AG09309 (cell line): ENCODE measurements around the gene SYT9.

Experiments
- DNase-seq: peaks from one replicate; pipeline ENCODE4 v3.0.0-alpha.2; 2010; ENCODE audit warnings: low read depth
- H3K4me3 ChIP-seq: 2 replicates; pipeline ENCODE4 v1.5.1; 2011; ENCODE audit warnings: mild to moderate bottlenecking, low read depth, low read length, moderate library complexity; ENCODE audit not compliant: control insufficient read depth
- TF ChIP-seq, protein P1 (sequence below): IDR thresholded peaks from 2 replicates; pipeline ENCODE4 v1.5.1; 2011; ENCODE audit warnings: mild to moderate bottlenecking, low read depth, low read length, inconsistent platforms; ENCODE audit not compliant: insufficient read depth, control insufficient read depth; ENCODE audit errors: missing control alignments

SYT9 gene

GRCh38 chr11:7281809-7282208 lies 30.1 kb downstream of the SYT9 start:
- no peak for DNase-seq
- TF ChIP-seq, protein P1, sequence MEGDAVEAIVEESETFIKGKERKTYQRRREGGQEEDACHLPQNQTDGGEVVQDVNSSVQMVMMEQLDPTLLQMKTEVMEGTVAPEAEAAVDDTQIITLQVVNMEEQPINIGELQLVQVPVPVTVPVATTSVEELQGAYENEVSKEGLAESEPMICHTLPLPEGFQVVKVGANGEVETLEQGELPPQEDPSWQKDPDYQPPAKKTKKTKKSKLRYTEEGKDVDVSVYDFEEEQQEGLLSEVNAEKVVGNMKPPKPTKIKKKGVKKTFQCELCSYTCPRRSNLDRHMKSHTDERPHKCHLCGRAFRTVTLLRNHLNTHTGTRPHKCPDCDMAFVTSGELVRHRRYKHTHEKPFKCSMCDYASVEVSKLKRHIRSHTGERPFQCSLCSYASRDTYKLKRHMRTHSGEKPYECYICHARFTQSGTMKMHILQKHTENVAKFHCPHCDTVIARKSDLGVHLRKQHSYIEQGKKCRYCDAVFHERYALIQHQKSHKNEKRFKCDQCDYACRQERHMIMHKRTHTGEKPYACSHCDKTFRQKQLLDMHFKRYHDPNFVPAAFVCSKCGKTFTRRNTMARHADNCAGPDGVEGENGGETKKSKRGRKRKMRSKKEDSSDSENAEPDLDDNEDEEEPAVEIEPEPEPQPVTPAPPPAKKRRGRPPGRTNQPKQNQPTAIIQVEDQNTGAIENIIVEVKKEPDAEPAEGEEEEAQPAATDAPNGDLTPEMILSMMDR: no peak
- no peak overlapping the region for H3K4me3 ChIP-seq

DNA sequence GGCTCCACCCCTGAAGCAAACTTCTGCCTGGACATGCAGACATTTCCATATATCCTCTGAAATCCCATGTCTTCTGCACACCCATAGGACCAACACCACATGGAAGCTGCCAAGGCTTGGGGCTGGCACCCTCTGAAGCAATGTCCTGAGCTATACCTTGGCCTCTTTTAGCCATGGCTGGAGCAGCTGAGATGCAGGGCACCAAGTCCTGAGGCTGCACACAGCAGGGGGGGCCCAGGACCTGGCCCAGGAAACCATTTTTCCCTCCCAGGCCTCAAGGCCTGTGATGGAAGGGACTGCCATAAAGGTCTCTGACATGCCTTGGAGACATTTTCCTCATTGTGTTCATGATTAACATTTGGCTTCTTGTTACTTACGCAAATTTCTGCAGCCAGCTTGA lies 34.5 kb downstream of the SYT9 start:
- DNase-seq: no peak

GRCh38 chr11:7291100-7291829 lies 39.6 kb downstream of the SYT9 start:
- H3K4me3 ChIP-seq: no peak overlapping the region
- TF ChIP-seq, protein P1: no peak
- DNase-seq: no peak

More for the DNA sequence above, 34.5 kb downstream of the SYT9 start:
- no peak overlapping the region for H3K4me3 ChIP-seq
- TF ChIP-seq, protein P1: no peak

- no peak for DNase-seq
- no peak overlapping the region for H3K4me3 ChIP-seq
- TF ChIP-seq, protein P1: no peak
Observed at GRCh38 chr11:7292922-7293321, 41.2 kb downstream of the SYT9 start.

GRCh38 chr11:7299393-7299792 lies 47.7 kb downstream of the SYT9 start:
- H3K4me3 ChIP-seq: no peak overlapping the region
- DNase-seq: no peak
- TF ChIP-seq, protein P1: no peak

GRCh38 chr11:7300281-7300680 lies 48.6 kb downstream of the SYT9 start:
- TF ChIP-seq, protein P1: no peak

GRCh38 chr11:7303146-7303545 lies 51.4 kb downstream of the SYT9 start:
- TF ChIP-seq, protein P1: no peak
- DNase-seq: no peak
- no peak overlapping the region for H3K4me3 ChIP-seq

More at GRCh38 chr11:7300281-7300680, 48.6 kb downstream of the SYT9 start:
- no peak overlapping the region for H3K4me3 ChIP-seq
- DNase-seq: no peak
